DOHH2 (cell line): Measurements from ENCODE around the gene ABCC11.

Source experiments
- H3F3A ChIP-seq: fragments of 200-600 bp; sonication (generic), shearing (Covaris generic); 2 replicates; pipeline ENCODE4 v1.6.0; 2016; ENCODE audit warnings: antibody characterized with exemption, mild to moderate bottlenecking; ENCODE audit not compliant: control insufficient read depth, insufficient read depth
- H3K27ac ChIP-seq: fragments of 200-600 bp; sonication (generic); 2 replicates; pipeline ENCODE4 v1.5.1; 2014; ENCODE audit warnings: low read depth, mild to moderate bottlenecking, low read length, moderate library complexity
- H3K27me3 ChIP-seq: fragments of 200-600 bp; sonication (generic); 2 replicates; pipeline ENCODE4 v1.6.1; 2014; ENCODE audit warnings: mild to moderate bottlenecking, low read length, mixed read lengths; ENCODE audit not compliant: control insufficient read depth
- H3K36me3 ChIP-seq: fragments of 200-600 bp; sonication (generic); 2 replicates; pipeline ENCODE4 v1.6.1; 2014; ENCODE audit warnings: mild to moderate bottlenecking, low read length, moderate library complexity, mixed read lengths; ENCODE audit not compliant: control insufficient read depth
- H3K4me1 ChIP-seq: fragments of 200-600 bp; sonication (generic); 2 replicates; pipeline ENCODE4 v1.6.1; 2014; ENCODE audit warnings: mild to moderate bottlenecking, low read length, mixed read lengths; ENCODE audit not compliant: control insufficient read depth
- H3K4me2 ChIP-seq: fragments of 200-600 bp; sonication (generic); 2 replicates; pipeline ENCODE4 v1.6.0; 2014; ENCODE audit warnings: mild to moderate bottlenecking, low read length, moderate library complexity
- H3K4me3 ChIP-seq: fragments of 200-600 bp; sonication (generic); 2 replicates; pipeline ENCODE4 v1.5.1; 2014; ENCODE audit warnings: mild to moderate bottlenecking, low read length, mixed read lengths
- H3K79me2 ChIP-seq: fragments of 200-600 bp; sonication (generic); 2 replicates; pipeline ENCODE4 v1.6.1; 2014; ENCODE audit warnings: mild to moderate bottlenecking, low read length, mixed read lengths; ENCODE audit not compliant: control insufficient read depth
- H3K9me2 ChIP-seq: fragments of 200-600 bp; sonication (generic); replicated peaks from 2 replicates; pipeline ENCODE4 v1.6.1; 2014; ENCODE audit warnings: mild to moderate bottlenecking, low read length, mixed read lengths; ENCODE audit not compliant: control insufficient read depth
- H3K9me3 ChIP-seq: fragments of 200-600 bp; sonication (generic); 2 replicates; pipeline ENCODE4 v1.6.1; 2014; ENCODE audit warnings: antibody characterized with exemption, low read length, mixed read lengths; ENCODE audit not compliant: control insufficient read depth, insufficient read depth
- H4K20me1 ChIP-seq: fragments of 200-600 bp; sonication (generic); 2 replicates; pipeline ENCODE4 v1.6.0; 2014; ENCODE audit warnings: low read depth, mild to moderate bottlenecking, antibody characterized with exemption, low read length, moderate library complexity; ENCODE audit not compliant: control insufficient read depth, insufficient read depth
- CTCF ChIP-seq: fragments of 200-600 bp; sonication (generic); IDR thresholded peaks from one replicate; pipeline ENCODE4 v1.5.1; 2014; ENCODE audit warnings: antibody characterized with exemption, mild to moderate bottlenecking, low read depth, low read length; ENCODE audit not compliant: poor library complexity, severe bottlenecking
- EZH2phosphoT487 ChIP-seq: fragments of 200-600 bp; sonication (generic); IDR thresholded peaks from 2 replicates; pipeline ENCODE4 v1.6.1; 2017; ENCODE audit warnings: borderline replicate concordance, mild to moderate bottlenecking, antibody characterized with exemption, low read length, moderate library complexity, mixed read lengths

Gene ABCC11

DNA sequence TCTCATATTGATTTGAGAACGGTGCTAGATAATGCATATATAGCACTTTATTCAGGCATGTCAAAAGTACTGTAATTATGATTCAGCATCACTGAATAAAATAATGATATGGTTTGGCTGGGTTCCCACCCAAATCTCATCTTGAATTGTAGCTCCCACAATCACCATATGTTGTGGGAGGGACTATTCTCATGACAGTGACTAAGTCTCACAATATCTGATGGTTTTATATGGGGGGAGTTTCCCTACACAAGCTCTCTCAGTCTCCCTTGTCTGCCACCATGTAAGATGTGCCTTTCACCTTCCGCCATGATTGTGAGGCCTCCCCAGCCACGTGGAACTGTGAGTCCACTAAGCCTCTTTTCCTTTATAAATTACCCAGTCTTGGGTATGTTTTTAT is 28.9 kb downstream of the ABCC11 start:
- TF ChIP-seq CTCF (no peak), EZH2phosphoT487 (no peak)
- Histone ChIP-seq H3K4me1 (no peaks in the 10 kb centered on the region), H3K27me3 (no peaks in the 10 kb centered on the region), H3K36me3 (no peaks in the 10 kb centered on the region), H3F3A (no peaks in the 10 kb centered on the region), H3K4me3 (no peak overlapping the region), H3K9me3 (no peaks in the 10 kb centered on the region), H3K27ac (no peak overlapping the region), H4K20me1 (no peaks in the 10 kb centered on the region), H3K79me2 (no peaks in the 10 kb centered on the region), H3K4me2 (no peak overlapping the region), H3K9me2 (no peaks in the 10 kb centered on the region)

DNA sequence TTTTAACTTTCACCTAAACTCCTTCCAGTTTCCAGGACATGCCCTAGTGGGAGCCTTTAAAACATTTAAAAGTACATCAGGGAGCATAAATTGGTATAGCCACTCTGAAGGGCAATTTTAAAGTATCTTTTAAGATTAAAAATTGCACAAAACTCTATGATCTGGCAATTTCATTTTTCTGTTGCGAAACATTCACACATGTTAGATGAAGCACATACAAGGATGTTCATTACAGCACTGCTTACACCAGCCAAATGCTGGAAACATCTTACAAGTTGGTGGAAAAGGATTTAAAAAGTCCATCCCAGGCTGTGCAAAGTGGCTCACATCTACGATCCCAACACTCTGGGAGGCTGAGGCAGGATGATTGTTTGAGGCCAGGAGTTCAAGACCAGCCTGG is 29.6 kb downstream of the ABCC11 start:
- Histone ChIP-seq H3K36me3 (no peaks in the 10 kb centered on the region), H3K27me3 (no peaks in the 10 kb centered on the region), H3K4me1 (no peaks in the 10 kb centered on the region), H3K79me2 (no peaks in the 10 kb centered on the region), H4K20me1 (no peaks in the 10 kb centered on the region), H3K4me3 (no peak overlapping the region), H3K4me2 (no peak overlapping the region), H3K27ac (no peak overlapping the region), H3F3A (no peaks in the 10 kb centered on the region), H3K9me2 (no peaks in the 10 kb centered on the region), H3K9me3 (no peaks in the 10 kb centered on the region)
- TF ChIP-seq CTCF, result no peak
- TF ChIP-seq EZH2phosphoT487, result no peak

GRCh38 chr16:48215738-48216137 is 31.6 kb downstream of the ABCC11 start:
- no peak for TF ChIP-seq CTCF
- TF ChIP-seq EZH2phosphoT487, result no peak
- Histone ChIP-seq H4K20me1 (no peaks in the 10 kb centered on the region), H3F3A (no peaks in the 10 kb centered on the region), H3K36me3 (no peaks in the 10 kb centered on the region), H3K4me1 (no peaks in the 10 kb centered on the region), H3K9me3 (no peaks in the 10 kb centered on the region), H3K27me3 (no peaks in the 10 kb centered on the region), H3K4me2 (no peak overlapping the region), H3K9me2 (no peaks in the 10 kb centered on the region), H3K79me2 (no peaks in the 10 kb centered on the region), H3K4me3 (no peak overlapping the region), H3K27ac (no peak overlapping the region)

- no peak overlapping the region for H3K4me3 ChIP-seq
- no peak overlapping the region for H3K27ac ChIP-seq
- H3K4me2 ChIP-seq, result no peak overlapping the region
- no peaks in the 10 kb centered on the region for H3K79me2 ChIP-seq
- no peaks in the 10 kb centered on the region for H3K27me3 ChIP-seq
- no peaks in the 10 kb centered on the region for H3K9me2 ChIP-seq
- no peaks in the 10 kb centered on the region for H3K4me1 ChIP-seq
- no peaks in the 10 kb centered on the region for H4K20me1 ChIP-seq
- H3K36me3 ChIP-seq, result no peaks in the 10 kb centered on the region
- TF ChIP-seq EZH2phosphoT487, result no peak
- no peak for TF ChIP-seq CTCF
- no peaks in the 10 kb centered on the region for H3K9me3 ChIP-seq
- no peaks in the 10 kb centered on the region for H3F3A ChIP-seq
Measured at GRCh38 chr16:48212033-48212432, 35.3 kb downstream of the ABCC11 start.
